ENCODE measurements around the gene SLC30A7. TPM values are rescaled to one million over a fixed set of nuclear protein-coding genes. Genes with fewer than 3 reads are reported as not detected.

Gene SLC30A7
- total RNA-seq, 6 experiments from 2014 or later, result 27.7 to 36.8 (median 34.8) TPM

DNA sequence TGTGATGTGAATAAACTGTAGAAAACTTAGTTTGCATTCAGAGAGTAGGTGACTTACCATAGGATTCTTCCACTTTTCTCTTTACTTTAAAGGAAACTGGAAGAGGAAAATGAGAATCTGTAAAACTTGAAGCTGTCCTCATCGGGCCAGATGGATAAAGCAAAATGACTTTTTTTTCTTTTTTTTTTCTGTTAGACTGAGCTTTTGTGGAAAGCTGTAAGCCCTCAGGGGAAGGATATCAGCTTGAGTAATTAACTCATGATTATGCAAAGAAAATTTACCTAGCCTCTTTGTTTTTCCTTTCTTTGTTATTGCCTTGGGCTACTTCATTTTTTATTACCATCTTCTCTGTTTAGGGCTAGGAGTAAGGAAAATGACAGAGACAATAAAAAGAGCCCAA lies 76.3 kb downstream of the SLC30A7 start:
- H3K27ac Mint-ChIP-seq, result peak overlapping the region; percentile 20; the same call in 1 of the 2 replicates
- DNase-seq, result no peak
- H3K4me3 Mint-ChIP-seq, result no peak overlapping the region
- H3K27me3 Mint-ChIP-seq (ENCODE audit: insufficient read depth), result no peaks in the 10 kb centered on the region
- H3K4me1 Mint-ChIP-seq (ENCODE audit: low read depth), result peaks cover 30% of the 10 kb centered on the region
- H3K36me3 Mint-ChIP-seq (ENCODE audit: low read depth), result peaks cover 11% of the 10 kb centered on the region; the same call in 1 of the 2 replicates
- H3K9me3 Mint-ChIP-seq, result no peaks in the 10 kb centered on the region
- TF ChIP-seq, protein P1, sequence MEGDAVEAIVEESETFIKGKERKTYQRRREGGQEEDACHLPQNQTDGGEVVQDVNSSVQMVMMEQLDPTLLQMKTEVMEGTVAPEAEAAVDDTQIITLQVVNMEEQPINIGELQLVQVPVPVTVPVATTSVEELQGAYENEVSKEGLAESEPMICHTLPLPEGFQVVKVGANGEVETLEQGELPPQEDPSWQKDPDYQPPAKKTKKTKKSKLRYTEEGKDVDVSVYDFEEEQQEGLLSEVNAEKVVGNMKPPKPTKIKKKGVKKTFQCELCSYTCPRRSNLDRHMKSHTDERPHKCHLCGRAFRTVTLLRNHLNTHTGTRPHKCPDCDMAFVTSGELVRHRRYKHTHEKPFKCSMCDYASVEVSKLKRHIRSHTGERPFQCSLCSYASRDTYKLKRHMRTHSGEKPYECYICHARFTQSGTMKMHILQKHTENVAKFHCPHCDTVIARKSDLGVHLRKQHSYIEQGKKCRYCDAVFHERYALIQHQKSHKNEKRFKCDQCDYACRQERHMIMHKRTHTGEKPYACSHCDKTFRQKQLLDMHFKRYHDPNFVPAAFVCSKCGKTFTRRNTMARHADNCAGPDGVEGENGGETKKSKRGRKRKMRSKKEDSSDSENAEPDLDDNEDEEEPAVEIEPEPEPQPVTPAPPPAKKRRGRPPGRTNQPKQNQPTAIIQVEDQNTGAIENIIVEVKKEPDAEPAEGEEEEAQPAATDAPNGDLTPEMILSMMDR (IDR thresholded peaks at IDR 0.05), result no peak

DNA sequence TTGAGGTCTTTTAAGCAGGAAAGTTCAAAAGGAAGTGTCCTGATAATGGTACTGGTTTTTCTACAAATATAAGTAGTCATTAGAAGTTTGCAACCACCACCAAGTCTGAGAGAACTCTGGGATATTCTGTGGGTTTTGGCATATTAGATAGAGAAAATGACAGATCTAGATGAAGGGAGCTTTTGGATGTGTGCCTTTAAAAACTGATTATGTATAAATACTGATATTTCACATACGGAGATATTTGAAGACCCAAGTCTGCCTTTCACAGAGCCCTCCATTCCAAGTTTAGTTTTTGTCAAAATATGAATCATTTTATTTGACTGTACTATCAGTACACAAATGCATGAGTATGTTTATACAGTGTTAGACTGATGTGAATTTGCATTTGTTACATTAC lies 81.0 kb downstream of the SLC30A7 start:
- no peak for DNase-seq
- TF ChIP-seq, protein P1 (IDR thresholded peaks at IDR 0.05), result no peak
- peaks cover 19% of the 10 kb centered on the region for H3K4me1 Mint-ChIP-seq (ENCODE audit: low read depth)
- H3K27ac Mint-ChIP-seq, result no peak overlapping the region
- H3K36me3 Mint-ChIP-seq (ENCODE audit: low read depth), result peaks cover 13% of the 10 kb centered on the region
- no peak overlapping the region for H3K4me3 Mint-ChIP-seq
- H3K27me3 Mint-ChIP-seq (ENCODE audit: insufficient read depth), result no peaks in the 10 kb centered on the region
- no peaks in the 10 kb centered on the region for H3K9me3 Mint-ChIP-seq

- H3K4me1 Mint-ChIP-seq (ENCODE audit: low read depth), result peaks cover 13% of the 10 kb centered on the region
- H3K4me3 Mint-ChIP-seq, result no peak overlapping the region
- no peak for DNase-seq
- H3K36me3 Mint-ChIP-seq (ENCODE audit: low read depth), result peaks cover 28% of the 10 kb centered on the region
- no peak overlapping the region for H3K27ac Mint-ChIP-seq
- TF ChIP-seq, protein P1 (IDR thresholded peaks at IDR 0.05), result no peak
- H3K27me3 Mint-ChIP-seq (ENCODE audit: insufficient read depth), result peaks cover 2% of the 10 kb centered on the region
- no peaks in the 10 kb centered on the region for H3K9me3 Mint-ChIP-seq
Measured at GRCh38 chr1:100979631-100980030, 83.7 kb downstream of the SLC30A7 start.

DNA sequence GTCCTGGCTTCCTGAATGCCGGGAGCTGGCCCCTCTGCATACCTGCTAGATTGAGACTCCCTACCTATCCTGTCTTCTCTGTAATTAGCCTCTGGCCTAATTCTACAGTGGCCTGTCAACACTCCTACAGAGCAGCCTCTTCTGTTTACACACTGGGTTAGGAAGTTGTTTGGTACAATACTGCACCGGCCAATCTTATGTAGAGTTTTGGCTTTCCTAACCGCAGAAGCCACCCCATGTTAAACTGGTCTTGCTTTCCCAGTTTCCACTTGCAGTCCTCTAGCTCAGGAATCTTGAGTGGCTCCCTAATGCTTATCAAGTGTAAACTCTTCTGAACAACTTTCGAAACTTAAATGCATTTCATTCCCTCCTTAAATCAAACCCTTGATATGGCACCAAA lies 86.9 kb downstream of the SLC30A7 start:
- TF ChIP-seq, protein P1 (IDR thresholded peaks at IDR 0.05), result no peak
- no peak for DNase-seq
- Mint-ChIP-seq H3K4me1 (ENCODE audit: low read depth) (no peaks in the 10 kb centered on the region; the same call in 1 of the 2 replicates), H3K4me3 (no peak overlapping the region), H3K27ac (no peak overlapping the region), H3K27me3 (ENCODE audit: insufficient read depth) (peaks cover 2% of the 10 kb centered on the region), H3K36me3 (ENCODE audit: low read depth) (peaks cover 40% of the 10 kb centered on the region), H3K9me3 (no peaks in the 10 kb centered on the region)

GRCh38 chr1:100988121-100988520 lies 92.2 kb downstream of the SLC30A7 start:
- no peak overlapping the region for H3K27ac Mint-ChIP-seq
- peaks cover 23% of the 10 kb centered on the region for H3K4me1 Mint-ChIP-seq (ENCODE audit: low read depth)
- no peak overlapping the region for H3K4me3 Mint-ChIP-seq
- no peak for DNase-seq
- TF ChIP-seq, protein P1 (IDR thresholded peaks at IDR 0.05), result no peak
- H3K27me3 Mint-ChIP-seq (ENCODE audit: insufficient read depth), result no peaks in the 10 kb centered on the region; the same call in 1 of the 2 replicates
- H3K36me3 Mint-ChIP-seq (ENCODE audit: low read depth), result peaks cover 49% of the 10 kb centered on the region
- H3K9me3 Mint-ChIP-seq, result no peaks in the 10 kb centered on the region

Data from HFFc6 (cell line).